CD4-positive, CD25-positive, alpha-beta regulatory T cell (primary cell): ENCODE measurements around the gene NEB. TPM values are rescaled to one million over a fixed set of nuclear protein-coding genes. Genes with fewer than 3 reads are reported as not detected.
"Not testable (repeated sequence)": the region's sequence is repeated elsewhere in the genome, so short reads cannot be mapped to it uniquely, and the experiment has no call there.

Source experiments
- ATAC-seq, 2 donors: fragments of 150-1000 bp; cut with Tn5 transposase; one replicate each; pipeline ENCODE4 v1.10.0; 2021; ENCODE audit warnings: low read depth in 2 of 2, moderate number of reproducible peaks in 2 of 2, moderate library complexity in 1 of 2
- DNase-seq, 3 donors: peaks; one replicate each; pipeline versions ENCODE4 v3.0.0 to v3.0.0-alpha.2; 2012 to 2022; ENCODE audit warnings: mixed read lengths in 1 of 3
- H3K27ac ChIP-seq: one replicate; pipeline ENCODE4 v1.7.0; 2013; ENCODE audit warnings: mild to moderate bottlenecking, low read length; ENCODE audit not compliant: insufficient read depth, poor library complexity, severe bottlenecking
- H3K27me3 ChIP-seq: one replicate; pipeline ENCODE4 v1.7.0; 2013; ENCODE audit warnings: low read length; ENCODE audit not compliant: control insufficient read depth, insufficient read depth
- H3K36me3 ChIP-seq: one replicate; pipeline ENCODE4 v1.7.0; 2013; ENCODE audit warnings: mild to moderate bottlenecking, low read length, moderate library complexity; ENCODE audit not compliant: control insufficient read depth, insufficient read depth
- H3K4me1 ChIP-seq: 2 replicates; pipeline ENCODE4 v1.7.0; 2013; ENCODE audit warnings: mild to moderate bottlenecking, low read length; ENCODE audit not compliant: insufficient read depth, control insufficient read depth, poor library complexity, severe bottlenecking
- H3K4me3 ChIP-seq: one replicate; pipeline ENCODE4 v1.7.0; 2013; ENCODE audit warnings: low read depth, mild to moderate bottlenecking, low read length, moderate library complexity
- H3K9me3 ChIP-seq, 2 experiments: 1 replicate in 1 of 2; 2 replicates in 1 of 2; pipeline ENCODE4 v1.7.0; 2013; ENCODE audit warnings: low read length in 2 of 2, mild to moderate bottlenecking in 1 of 2, moderate library complexity in 1 of 2; ENCODE audit not compliant: control insufficient read depth in 2 of 2
- H3K27ac Mint-ChIP-seq, 3 donors: one replicate each; pipeline ENCODE4 v1.8.0; 2020 to 2022; ENCODE audit warnings: mild to moderate bottlenecking in 3 of 3, mixed read lengths in 3 of 3, moderate library complexity in 2 of 3
- H3K27me3 Mint-ChIP-seq: one replicate; pipeline ENCODE4 v1.8.0; 2022; ENCODE audit warnings: mild to moderate bottlenecking, mixed read lengths
- H3K36me3 Mint-ChIP-seq: one replicate; pipeline ENCODE4 v1.8.0; 2020; ENCODE audit warnings: mixed read lengths
- H3K4me1 Mint-ChIP-seq, 4 donors: one replicate each; pipeline ENCODE4 v1.8.0; 2020 to 2022; ENCODE audit warnings: mixed read lengths in 4 of 4, mild to moderate bottlenecking in 1 of 4
- H3K4me3 Mint-ChIP-seq, 4 donors: one replicate each; pipeline ENCODE4 v1.8.0; 2020 to 2022; ENCODE audit warnings: mild to moderate bottlenecking in 4 of 4, mixed read lengths in 4 of 4, moderate library complexity in 3 of 4
- H3K9me3 Mint-ChIP-seq, 7 donors: one replicate each; pipeline ENCODE4 v1.8.0; 2020 to 2022; ENCODE audit warnings: mixed read lengths in 7 of 7, mild to moderate bottlenecking in 3 of 7, moderate library complexity in 2 of 7
- polyA plus RNA-seq, 4 donors: library from polyadenylated mRNA; unstranded; fragments of 300-500 nt; fragmentation: Illumina TruSeq; gene quantifications; one replicate each; pipeline ENCODE4 v1.2.3, GENCODE V29; 2021
- total RNA-seq: library from RNA; stranded (reverse); gene quantifications from one replicate; pipeline ENCODE4 v1.2.3, GENCODE V29; 2022

The NEB gene
- total and polyA plus RNA-seq, 5 donors from 2014 or later = 0.06 to 1.3 (median 0.24) TPM; not detected in 1

- no peaks in the 10 kb centered on the region for H3K27me3 ChIP-seq
- no peaks in the 10 kb centered on the region for H3K36me3 ChIP-seq
- no peak overlapping the region for H3K27ac ChIP-seq
- H3K9me3 ChIP-seq = no peaks in the 10 kb centered on the region
- ATAC-seq (no peak), DNase-seq (no peak)
- Mint-ChIP-seq H3K4me1 (peaks cover 0 to 2% (median 0%) of the 10 kb centered on the region in 4 donors), H3K4me3 (no peak overlapping the region), H3K27me3 (no peaks in the 10 kb centered on the region), H3K27ac (peak overlapping the region in 1 of 3 donors; percentile 9), H3K9me3 (peaks cover 0 to 5% (median 0%) of the 10 kb centered on the region in 7 donors), H3K36me3 (peaks cover 19% of the 10 kb centered on the region)
- H3K4me1 ChIP-seq = no peaks in the 10 kb centered on the region
- no peak overlapping the region for H3K4me3 ChIP-seq
These were observed 17.6 kb downstream of the NEB start for GRCh38 chr2:151716721-151717120.

- H3K27me3 ChIP-seq = no peaks in the 10 kb centered on the region
- H3K9me3 Mint-ChIP-seq = peaks cover 0 to 4% (median 0%) of the 10 kb centered on the region in 7 donors
- no peaks in the 10 kb centered on the region for H3K36me3 ChIP-seq
These were observed 20.9 kb downstream of the NEB start for GRCh38 chr2:151713291-151713903.

GRCh38 chr2:151711025-151711424 lies 23.3 kb downstream of the NEB start:
- peaks cover 4% of the 10 kb centered on the region for H3K27me3 Mint-ChIP-seq
- peaks cover 0 to 3% (median 0%) of the 10 kb centered on the region in 4 donors for H3K4me1 Mint-ChIP-seq
- no peak overlapping the region for H3K27ac Mint-ChIP-seq

More at GRCh38 chr2:151713291-151713903, 20.9 kb downstream of the NEB start:
- no peak for ATAC-seq
- no peak for DNase-seq
- H3K27ac Mint-ChIP-seq = no peak overlapping the region
- H3K36me3 Mint-ChIP-seq = peaks cover 16% of the 10 kb centered on the region
- H3K4me3 ChIP-seq = no peak overlapping the region
- no peaks in the 10 kb centered on the region for H3K9me3 ChIP-seq
- H3K4me1 Mint-ChIP-seq = peaks cover 0 to 2% (median 0%) of the 10 kb centered on the region in 4 donors
- H3K27me3 Mint-ChIP-seq = no peaks in the 10 kb centered on the region
- no peaks in the 10 kb centered on the region for H3K4me1 ChIP-seq
- no peak overlapping the region for H3K27ac ChIP-seq
- no peak overlapping the region for H3K4me3 Mint-ChIP-seq

GRCh38 chr2:151708788-151709187 lies 25.5 kb downstream of the NEB start:
- no peaks in the 10 kb centered on the region for H3K4me1 ChIP-seq
- Mint-ChIP-seq H3K27me3 (peaks cover 4% of the 10 kb centered on the region), H3K9me3 (peaks cover 0 to 4% (median 1%) of the 10 kb centered on the region in 7 donors), H3K27ac (no peak overlapping the region), H3K4me1 (peaks cover 0 to 3% (median 0%) of the 10 kb centered on the region in 4 donors), H3K4me3 (no peak overlapping the region), H3K36me3 (no peaks in the 10 kb centered on the region)
- H3K27ac ChIP-seq = no peak overlapping the region
- no peaks in the 10 kb centered on the region for H3K36me3 ChIP-seq
- no peaks in the 10 kb centered on the region for H3K9me3 ChIP-seq
- ATAC-seq (no peak), DNase-seq (no peak)
- no peak overlapping the region for H3K4me3 ChIP-seq
- peaks cover 2% of the 10 kb centered on the region for H3K27me3 ChIP-seq

More at GRCh38 chr2:151711025-151711424, 23.3 kb downstream of the NEB start:
- DNase-seq (no peak), ATAC-seq (no peak)
- Histone ChIP-seq H3K4me1 (no peaks in the 10 kb centered on the region), H3K36me3 (no peaks in the 10 kb centered on the region), H3K27me3 (peaks cover 2% of the 10 kb centered on the region), H3K27ac (no peak overlapping the region), H3K4me3 (no peak overlapping the region), H3K9me3 (no peaks in the 10 kb centered on the region)
- no peaks in the 10 kb centered on the region for H3K36me3 Mint-ChIP-seq
- H3K4me3 Mint-ChIP-seq = no peak overlapping the region
- peaks cover 0 to 4% (median 0%) of the 10 kb centered on the region in 7 donors for H3K9me3 Mint-ChIP-seq

- Mint-ChIP-seq H3K9me3 (peaks cover 0 to 5% (median 1%) of the 10 kb centered on the region in 7 donors), H3K27ac (no peak overlapping the region)
These were observed 26.4 kb downstream of the NEB start for GRCh38 chr2:151707857-151708256.

GRCh38 chr2:151704480-151704961 lies 29.8 kb downstream of the NEB start:
- not testable (repeated sequence) for DNase-seq, H3K27me3 ChIP-seq, H3K9me3 Mint-ChIP-seq, H3K9me3 ChIP-seq, H3K4me3 ChIP-seq, ATAC-seq, H3K27me3 Mint-ChIP-seq, H3K36me3 ChIP-seq, H3K4me3 Mint-ChIP-seq, H3K27ac Mint-ChIP-seq, H3K27ac ChIP-seq, H3K4me1 Mint-ChIP-seq, H3K4me1 ChIP-seq, H3K36me3 Mint-ChIP-seq

More at GRCh38 chr2:151707857-151708256, 26.4 kb downstream of the NEB start:
- Histone ChIP-seq H3K27me3 (peaks cover 2% of the 10 kb centered on the region), H3K4me3 (no peak overlapping the region), H3K4me1 (no peaks in the 10 kb centered on the region), H3K9me3 (no peaks in the 10 kb centered on the region), H3K27ac (no peak overlapping the region), H3K36me3 (no peaks in the 10 kb centered on the region)
- DNase-seq = no peak
- no peaks in the 10 kb centered on the region for H3K36me3 Mint-ChIP-seq
- H3K4me3 Mint-ChIP-seq = no peak overlapping the region
- no peak for ATAC-seq
- H3K27me3 Mint-ChIP-seq = peaks cover 4% of the 10 kb centered on the region
- peaks cover 0 to 3% (median 0%) of the 10 kb centered on the region in 4 donors for H3K4me1 Mint-ChIP-seq

GRCh38 chr2:151698134-151698533 lies 36.1 kb downstream of the NEB start:
- H3K36me3 ChIP-seq, DNase-seq, H3K27me3 ChIP-seq, H3K27ac ChIP-seq, H3K4me1 Mint-ChIP-seq, H3K4me1 ChIP-seq, ATAC-seq, H3K4me3 ChIP-seq, H3K9me3 ChIP-seq, H3K36me3 Mint-ChIP-seq, H3K4me3 Mint-ChIP-seq, H3K27me3 Mint-ChIP-seq, H3K9me3 Mint-ChIP-seq, H3K27ac Mint-ChIP-seq: not testable (repeated sequence)

- H3K9me3 Mint-ChIP-seq = no peaks in the 10 kb centered on the region
- Histone ChIP-seq H3K9me3 (no peaks in the 10 kb centered on the region), H3K27ac (no peak overlapping the region), H3K4me3 (no peak overlapping the region), H3K27me3 (no peaks in the 10 kb centered on the region), H3K4me1 (no peaks in the 10 kb centered on the region), H3K36me3 (no peaks in the 10 kb centered on the region)
- H3K27ac Mint-ChIP-seq = peak overlapping the region in 1 of 3 donors; percentile 46
- no peak for ATAC-seq
- H3K4me3 Mint-ChIP-seq = no peak overlapping the region
- peaks cover 5% of the 10 kb centered on the region for H3K36me3 Mint-ChIP-seq
- no peak for DNase-seq
- H3K27me3 Mint-ChIP-seq = no peaks in the 10 kb centered on the region
- peaks cover 0 to 5% (median 2%) of the 10 kb centered on the region in 4 donors for H3K4me1 Mint-ChIP-seq
These were observed 38.5 kb downstream of the NEB start for GRCh38 chr2:151695778-151696177.
